Psoas muscle (tissue), 8 donors: ENCODE results near the gene SLC2A13. TPM values are rescaled to one million over a fixed set of nuclear protein-coding genes. Genes with fewer than 3 reads are reported as not detected.

Experiments used
- ATAC-seq, 4 donors: fragments of 200-7000 bp; cut with Tn5 transposase; one replicate each; pipeline ENCODE4 v1.9.1; 2020; ENCODE audit warnings: moderate library complexity in 3 of 4, mild to moderate bottlenecking in 2 of 4
- DNase-seq, 2 donors: peaks; one replicate each; pipeline ENCODE4 v3.0.0-alpha.2; 2020
- H3K27ac ChIP-seq: fragments of 200-600 bp; one replicate; pipeline ENCODE4 v1.8.0; 2022
- H3K27me3 ChIP-seq, 3 donors: fragments of 200-600 bp in 1 of 3; one replicate each; pipeline versions ENCODE4 v1.6.1 to v1.8.0; 2013 to 2022; ENCODE audit warnings: low read length in 2 of 3, mild to moderate bottlenecking in 2 of 3, moderate library complexity in 1 of 3; ENCODE audit not compliant: insufficient read depth in 3 of 3
- H3K36me3 ChIP-seq, 2 donors: fragments of 200-600 bp in 1 of 2; one replicate each; pipeline versions ENCODE4 v1.6.1 to v1.8.0; 2013 to 2022; ENCODE audit warnings: low read depth in 1 of 2, mild to moderate bottlenecking in 1 of 2, moderate library complexity in 1 of 2; ENCODE audit not compliant: insufficient read depth in 1 of 2
- H3K4me1 ChIP-seq: fragments of 200-600 bp; one replicate; pipeline ENCODE4 v1.8.0; 2022
- H3K4me3 ChIP-seq: fragments of 200-600 bp; one replicate; pipeline ENCODE4 v1.8.0; 2022; ENCODE audit warnings: mild to moderate bottlenecking
- H3K9me3 ChIP-seq: fragments of 200-600 bp; one replicate; pipeline ENCODE4 v1.8.0; 2022
- CTCF ChIP-seq: fragments of 200-600 bp; IDR thresholded peaks from one replicate; pipeline ENCODE4 v1.8.0; 2022; ENCODE audit warnings: antibody characterized with exemption
- WGBS, 3 donors: extraction: QIAGEN DNeasy Blood & Tissue Kit; methylation state at CpG; one replicate each; pipeline versions ENCODE4 v1.1.6 to v1.1.7; 2013; 5-methylcytosine and 5-hydroxymethylcytosine counted together
- intact Hi-C, 2 donors: fragments of 100-400 bp; cut with DNase I; formaldehyde crosslinking; loops; one replicate each; pipeline versions ENCODE4 v1.11.0 to v1.14.2; 2022
- polyA plus RNA-seq, 3 donors: library from polyadenylated mRNA; stranded (reverse); fragments of 200-250 nt; gene quantifications; one replicate each; pipeline ENCODE4 v1.2.3, GENCODE V29; 2013
- total RNA-seq, 4 donors: library from RNA; stranded (reverse); fragmentation: NEBNext Ultra II Directional in 2 of 4; extraction: Animal tissue kit (Norgen Biotek cat#: 25700) in 2 of 4; gene quantifications; one replicate each; pipeline versions ENCODE4 v1.2.1 to v1.2.4, GENCODE V29; 2021 to 2023
- donor health status: healthy with polysubstance abuse.
- donor health status: DM: no; HTN: no; CAD: no; lungs with moderate emphysema.
- donor health status: Bipolar disorder and iron deficiency.
- donor health status: healthy.
- donor health status: DM: yes; HTN: yes; CAD: no.
- donor health status: DM: no; HTN: no; CAD: no.
- donor health status: DM: no; HTN: no; CAD: no.
- donor health status: DM: yes; HTN: yes; CAD: no.

Gene SLC2A13
- total and polyA plus RNA-seq, 7 donors = 0.39 to 1.7 (median 0.95) TPM

DNA sequence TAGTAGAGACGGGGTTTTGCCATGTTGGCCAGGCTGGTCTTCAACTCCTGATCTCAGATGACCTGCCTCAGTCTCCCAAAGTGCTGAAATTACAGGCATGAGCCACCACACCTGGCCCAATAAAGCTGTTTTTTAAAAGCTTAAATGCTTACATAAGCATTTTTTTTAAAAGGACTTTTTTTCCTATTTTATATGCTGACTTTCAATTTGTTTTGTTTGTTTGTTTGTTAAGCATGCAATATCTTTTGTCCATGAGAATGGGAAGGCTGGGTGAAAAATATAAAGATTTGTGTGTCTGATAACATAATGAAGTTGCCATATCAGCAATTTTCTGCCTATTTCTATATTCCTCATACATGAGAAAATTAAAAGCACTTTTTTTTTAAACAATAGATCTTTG is 17.0 kb upstream of the SLC2A13 start:
- no peak overlapping the region for H3K27ac ChIP-seq
- TF ChIP-seq CTCF = no peak
- no peak for ATAC-seq
- DNase-seq = no peak
- H3K36me3 ChIP-seq = no peaks in the 10 kb centered on the region
- H3K9me3 ChIP-seq = no peaks in the 10 kb centered on the region
- 68 to 93% (median 80%) methylated on average over 1 of the region's 1 CpG for WGBS, 3 donors
- H3K27me3 ChIP-seq = no peaks in the 10 kb centered on the region
- no peak overlapping the region for H3K4me3 ChIP-seq
- H3K4me1 ChIP-seq = no peaks in the 10 kb centered on the region
- intact Hi-C loops = no loop called here

DNA sequence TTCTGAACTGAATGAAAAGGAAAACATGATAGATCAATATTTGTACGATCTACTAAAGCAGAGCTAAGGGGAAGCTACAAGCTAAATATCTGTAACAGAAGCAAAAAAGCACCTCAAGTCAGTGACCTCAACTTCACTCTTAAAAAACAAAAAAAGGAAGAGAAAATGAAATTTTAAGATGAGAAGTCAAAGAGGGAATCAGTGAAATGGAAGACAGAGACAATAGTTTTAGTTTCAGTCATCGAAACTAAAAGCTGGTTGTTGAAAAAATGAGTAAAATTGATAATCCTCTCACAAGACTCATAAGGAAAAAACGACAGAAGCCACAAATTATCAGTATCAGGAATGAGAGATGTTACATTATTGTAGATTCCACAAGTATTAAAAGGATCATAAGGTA is 11.9 kb upstream of the SLC2A13 start:
- no peaks in the 10 kb centered on the region for H3K27me3 ChIP-seq
- DNase-seq (no peak), ATAC-seq (no peak)
- no peak for TF ChIP-seq CTCF
- WGBS, 3 donors = 69 to 78% (median 73%) methylated on average over 3 of the region's 3 CpGs
- no peaks in the 10 kb centered on the region for H3K4me1 ChIP-seq
- no peak overlapping the region for H3K4me3 ChIP-seq
- H3K36me3 ChIP-seq = no peaks in the 10 kb centered on the region
- no peaks in the 10 kb centered on the region for H3K9me3 ChIP-seq
- no peak overlapping the region for H3K27ac ChIP-seq
- intact Hi-C loops = no loop called here

DNA sequence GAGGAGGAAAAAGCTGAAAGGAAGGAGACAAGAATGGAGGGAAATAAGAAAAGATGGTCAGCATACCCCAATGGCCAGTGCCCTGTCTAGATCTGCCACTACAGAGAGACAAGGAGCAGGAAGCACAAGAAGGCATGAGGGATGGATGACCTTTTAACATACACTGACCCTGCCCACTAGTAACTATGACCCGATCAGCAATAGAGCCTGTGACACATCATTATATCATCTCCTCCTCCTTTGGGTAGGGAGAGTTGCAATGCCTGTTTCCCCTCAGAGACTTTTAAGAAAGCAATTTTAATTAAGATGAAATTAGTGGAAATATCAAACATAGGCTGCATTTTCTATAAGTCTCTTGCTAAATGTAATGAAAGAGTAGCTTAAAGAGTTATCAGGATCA is 4.7 kb upstream of the SLC2A13 start:
- WGBS, 3 donors = 75 to 79% (median 78%) methylated on average over 1 of the region's 1 CpG
- Histone ChIP-seq H3K27ac (no peak overlapping the region), H3K4me3 (no peak overlapping the region), H3K36me3 (no peaks in the 10 kb centered on the region), H3K9me3 (no peaks in the 10 kb centered on the region), H3K27me3 (no peaks in the 10 kb centered on the region), H3K4me1 (no peaks in the 10 kb centered on the region)
- no peak for TF ChIP-seq CTCF
- intact Hi-C loops = no loop called here
- ATAC-seq = no peak
- no peak for DNase-seq

DNA sequence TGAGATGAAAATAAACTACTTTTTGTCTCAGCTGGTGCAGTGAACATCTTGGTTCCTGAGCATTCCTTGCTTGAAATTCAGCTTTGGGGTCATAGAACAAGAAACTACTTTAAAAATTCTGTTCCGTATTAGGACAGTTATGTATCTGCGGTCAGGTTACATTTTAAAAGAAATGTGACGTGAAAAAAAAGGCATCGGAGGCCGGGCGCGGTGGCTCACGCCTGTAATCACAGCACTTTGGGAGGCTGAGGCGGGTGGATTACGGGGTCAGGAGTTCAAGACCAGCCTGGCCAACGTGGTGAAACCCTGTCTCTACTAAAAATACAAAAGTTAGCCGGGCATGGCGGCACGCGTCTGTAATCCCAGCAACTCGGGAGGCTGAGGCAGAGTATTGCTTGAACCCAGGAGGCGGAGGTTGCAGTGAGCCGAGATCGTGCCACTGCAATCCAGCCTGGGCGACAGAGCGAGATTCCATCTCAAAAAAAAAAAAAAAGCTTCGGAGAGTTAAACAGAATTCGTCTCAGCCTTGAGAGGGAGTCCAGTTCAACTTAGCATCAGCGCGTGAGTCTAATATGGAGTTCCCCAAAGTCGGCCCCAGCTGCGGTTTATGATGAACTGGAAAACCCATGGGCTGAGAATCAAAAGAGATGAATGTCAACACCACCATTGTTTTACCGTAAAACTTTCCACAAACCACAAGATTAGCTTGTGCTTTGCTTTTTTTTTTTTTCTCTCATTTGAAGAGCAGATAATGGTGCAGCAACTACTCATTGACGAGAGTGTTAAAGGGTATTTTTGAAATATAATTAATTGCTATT is 2.1 kb upstream of the SLC2A13 start:
- H3K9me3 ChIP-seq = no peaks in the 10 kb centered on the region
- no peaks in the 10 kb centered on the region for H3K36me3 ChIP-seq
- H3K4me1 ChIP-seq = peaks cover 3% of the 10 kb centered on the region
- no peak for ATAC-seq
- intact Hi-C loops = loop anchor here (2.0 to 10.0 kb wide), 3 partner anchors 97 to 343 kb away; no protein-coding TSS in a partner anchor
- TF ChIP-seq CTCF = no peak
- no peak for DNase-seq
- no peak overlapping the region for H3K4me3 ChIP-seq
- 83 to 87% (median 86%) methylated on average over 29 of the region's 29 CpGs for WGBS, 3 donors
- no peak overlapping the region for H3K27ac ChIP-seq
- H3K27me3 ChIP-seq = no peaks in the 10 kb centered on the region
